Hematopoietic multipotent progenitor cell treated with erythropoietin and hydrocortisone succinate and interleukin-3 and kit ligand, for 17 days (in vitro differentiated cells): ENCODE data around the gene GPR31.

ENCODE experiments used
- DNase-seq: peaks from one replicate; pipeline ENCODE4 v3.0.0-alpha.2; 2015; ENCODE audit warnings: low spot score

The GPR31 gene

GRCh38 chr6:167116838-167117228 is 40.9 kb downstream of the GPR31 start:
- no peak for DNase-seq

DNA sequence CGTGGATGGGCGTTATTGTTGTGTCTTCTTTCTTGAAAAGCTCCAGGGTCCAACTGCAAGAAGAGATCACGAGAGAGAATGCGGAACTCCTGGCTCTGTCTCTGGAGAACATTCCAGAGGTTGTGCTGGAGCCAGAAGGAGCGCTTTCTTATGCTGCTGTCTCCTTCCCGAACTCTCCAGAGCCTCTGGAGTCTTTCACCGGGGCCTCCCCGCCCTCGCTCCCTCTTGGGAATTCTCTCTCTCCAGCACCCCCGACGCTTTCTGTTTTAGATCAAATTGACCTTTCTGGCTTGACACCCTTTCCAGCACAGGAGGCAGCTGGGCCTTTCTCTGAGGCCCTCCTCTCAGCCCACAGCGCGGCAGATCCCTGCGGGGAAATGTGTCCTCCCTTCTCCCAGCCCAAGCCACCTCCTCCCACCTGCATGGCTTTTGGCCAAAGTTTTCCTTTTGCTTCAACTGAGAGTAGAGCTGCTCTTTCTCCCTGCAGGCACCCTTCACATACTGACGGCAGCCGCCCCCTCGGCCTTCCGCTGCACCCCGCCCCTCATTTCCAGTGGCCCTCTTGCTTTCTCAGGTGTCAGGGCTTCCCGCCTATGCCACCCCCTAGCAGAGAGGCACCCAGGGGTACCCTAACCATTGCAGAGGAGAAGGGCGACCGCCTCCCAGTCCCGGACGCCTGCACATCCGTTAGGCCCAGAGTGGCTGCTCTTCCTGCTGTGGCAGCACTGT is 41.5 kb downstream of the GPR31 start:
- no peak for DNase-seq

GRCh38 chr6:167115054-167115453 is 42.7 kb downstream of the GPR31 start:
- DNase-seq, result no peak

DNA sequence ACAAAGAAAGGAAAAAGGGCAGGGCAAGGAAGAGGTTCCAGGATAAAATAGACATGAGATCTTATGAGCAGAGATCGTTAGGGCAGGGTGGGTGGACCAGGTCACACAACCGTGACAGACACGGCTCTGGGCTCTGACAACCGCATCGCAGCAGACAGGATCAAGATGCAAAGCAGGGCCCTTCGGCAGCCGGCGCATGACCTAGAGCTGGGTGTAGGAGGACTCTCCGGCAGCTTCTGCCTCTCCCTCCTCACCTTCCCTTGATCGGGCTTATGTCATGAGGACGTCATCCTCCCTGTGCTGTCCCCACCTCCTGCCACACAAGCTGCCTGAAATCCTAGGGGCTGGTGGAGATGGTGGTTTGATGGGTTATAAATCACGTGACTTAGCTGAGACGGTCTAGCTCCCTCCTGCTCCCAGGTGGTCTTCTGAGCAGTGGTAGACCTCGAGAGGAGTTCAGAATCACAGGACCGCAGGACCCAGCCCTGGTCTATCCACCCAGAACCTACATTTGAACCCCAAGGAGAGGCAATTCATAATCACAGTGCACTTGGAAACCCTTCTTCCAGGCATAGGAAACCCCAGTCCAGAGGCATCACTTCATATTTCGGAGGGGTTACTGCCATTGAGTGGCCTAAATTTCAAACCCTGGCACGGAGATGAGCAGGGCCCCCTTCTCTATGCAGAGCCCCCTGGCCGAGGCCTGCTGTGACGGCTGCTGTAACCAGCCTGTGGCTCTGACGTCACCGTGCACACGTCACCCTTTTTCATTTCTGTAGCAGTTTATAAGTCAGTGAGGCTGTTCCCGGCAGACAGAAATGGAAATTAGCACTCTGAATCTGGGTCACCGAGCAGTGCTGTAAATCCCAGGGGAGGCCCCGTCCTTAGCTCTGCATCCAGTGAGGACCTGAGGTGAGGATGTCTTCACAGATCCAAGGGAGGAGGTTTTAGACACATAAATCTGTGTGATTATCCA is 43.6 kb downstream of the GPR31 start:
- no peak for DNase-seq

- DNase-seq, result no peak
Observed at GRCh38 chr6:167113047-167113754, 44.6 kb downstream of the GPR31 start.

GRCh38 chr6:167112421-167112820 is 45.4 kb downstream of the GPR31 start:
- no peak for DNase-seq

GRCh38 chr6:167111597-167111996 is 46.2 kb downstream of the GPR31 start:
- DNase-seq, result no peak

DNA sequence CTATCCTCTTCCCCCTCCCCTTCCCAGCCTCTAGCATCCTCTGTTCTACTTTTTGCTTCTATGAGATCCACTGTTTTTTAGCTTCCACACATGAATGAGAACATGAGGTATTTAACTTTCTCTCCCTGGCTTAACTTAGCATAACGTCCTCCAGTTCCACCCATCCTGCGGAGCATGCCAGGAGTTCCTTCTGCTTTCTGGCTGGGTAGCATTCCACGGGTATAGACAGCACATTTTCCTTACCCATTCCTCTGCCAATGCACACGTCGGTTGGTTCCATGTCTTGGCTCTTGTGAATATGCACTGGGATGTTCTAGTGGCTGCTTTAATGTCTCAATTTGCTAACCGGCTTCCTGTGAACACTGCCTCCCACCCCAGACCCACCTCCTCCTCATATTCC is 48.1 kb downstream of the GPR31 start:
- no peak for DNase-seq

DNA sequence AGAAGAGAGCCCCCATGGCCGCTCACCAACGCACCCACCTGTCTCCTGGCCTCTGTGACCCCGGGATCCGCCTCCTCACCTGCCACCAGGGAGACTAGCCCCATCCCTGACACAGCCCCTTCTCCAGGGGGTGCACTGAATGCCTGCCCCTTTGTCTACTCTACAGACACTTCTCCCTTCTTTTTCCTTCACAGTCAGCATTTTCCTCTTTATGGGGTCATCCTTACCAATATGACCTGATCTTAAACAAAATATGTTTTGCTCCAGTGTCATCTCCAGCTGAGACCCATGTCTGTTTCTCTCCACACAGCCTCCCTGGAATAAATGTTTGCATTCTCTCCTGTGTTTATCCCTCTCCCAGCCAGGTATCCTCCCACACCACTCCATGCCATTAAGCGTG is 49.5 kb downstream of the GPR31 start:
- no peak for DNase-seq

DNA sequence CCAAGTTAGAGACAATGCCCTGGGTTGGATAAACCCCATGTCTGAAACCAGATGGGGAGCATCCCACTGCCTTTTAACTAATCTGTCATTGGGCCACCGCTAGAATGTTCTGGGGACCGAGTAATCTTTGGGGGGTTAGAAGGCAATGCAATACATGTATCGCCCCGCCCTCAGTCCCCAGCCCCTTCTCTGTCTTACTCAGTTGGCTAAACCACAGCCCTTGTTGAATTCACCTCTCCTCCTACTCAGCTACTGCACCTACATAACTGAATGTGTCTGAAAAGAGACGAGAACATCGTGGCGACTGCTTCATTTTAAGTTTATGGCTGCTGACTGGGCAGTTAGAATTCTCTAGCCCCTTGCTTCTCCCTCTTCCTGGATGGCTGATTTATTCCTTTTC is 50.0 kb downstream of the GPR31 start:
- DNase-seq, result no peak

- DNase-seq, result no peak
Observed at GRCh38 chr6:167106406-167106805, 51.4 kb downstream of the GPR31 start.
